Ascending aorta (tissue), 2 donors: ENCODE measurements around the gene ZNF423. TPM values are rescaled to one million over a fixed set of nuclear protein-coding genes. Genes with fewer than 3 reads are reported as not detected.

ENCODE experiments used
- DNase-seq, 2 donors: peaks; one replicate each; pipeline ENCODE4 v3.0.0-alpha.2; 2019; ENCODE audit warnings: low spot score in 2 of 2
- H3K27ac ChIP-seq, 2 donors: fragments of 200-600 bp; sonication (generic); one replicate each; pipeline ENCODE4 v1.5.1; 2016 to 2017; ENCODE audit warnings: mild to moderate bottlenecking in 1 of 2
- H3K27me3 ChIP-seq: fragments of 200-600 bp; sonication (generic); one replicate; pipeline ENCODE4 v1.5.1; 2017
- H3K36me3 ChIP-seq, 2 donors: fragments of 200-600 bp; sonication (generic); one replicate each; pipeline ENCODE4 v1.5.1; 2016
- H3K4me1 ChIP-seq, 2 donors: fragments of 200-600 bp; sonication (generic); one replicate each; pipeline ENCODE4 v1.5.1; 2016 to 2017; ENCODE audit warnings: mild to moderate bottlenecking in 1 of 2
- H3K4me3 ChIP-seq, 2 donors: fragments of 200-600 bp; sonication (generic); one replicate each; pipeline ENCODE4 v1.5.1; 2016 to 2017; ENCODE audit warnings: mild to moderate bottlenecking in 1 of 2
- H3K9me3 ChIP-seq, 2 donors: fragments of 200-600 bp; sonication (generic); one replicate each; pipeline ENCODE4 v1.5.1; 2016
- CTCF ChIP-seq, 3 experiments: fragments of 200-600 bp in 2 of 3; fragments of 450-650 bp in 1 of 3; sonication (generic) in 2 of 3; IDR thresholded peaks; one replicate each; pipeline ENCODE4 v1.5.1; 2016 to 2019; ENCODE audit warnings: antibody characterized with exemption in 3 of 3, mild to moderate bottlenecking in 1 of 3, moderate library complexity in 1 of 3
- intact Hi-C: fragments of 100-400 bp; cut with DNase I; formaldehyde crosslinking; loops from one replicate; pipeline ENCODE4 v1.15.1; 2023
- total RNA-seq: library from RNA; depleted of rRNA; stranded (reverse); fragments of >200 nt; gene quantifications from one replicate; pipeline ENCODE4 v1.1.0, GENCODE V29; 2016

Gene ZNF423
- total RNA-seq, 1 donor from 2014 or later: 42.9 TPM

DNA sequence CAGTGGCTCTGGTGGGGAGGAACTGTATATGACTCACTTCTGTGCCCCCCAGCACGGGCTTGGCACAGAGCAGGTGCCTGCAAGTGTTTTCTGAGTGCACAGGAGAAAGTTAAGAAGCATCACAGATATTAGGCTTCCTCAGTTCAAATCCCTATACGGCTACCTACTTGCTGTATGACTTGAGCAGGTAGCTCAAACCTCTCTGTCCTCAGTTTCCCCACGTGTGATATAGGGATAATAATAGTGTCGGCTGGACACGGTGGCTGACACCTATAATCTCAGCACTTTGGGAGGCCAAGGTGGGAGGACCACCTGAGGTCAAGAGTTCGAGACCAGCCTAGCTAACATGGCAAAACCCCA, 386.6 kb downstream of the ZNF423 start:
- Histone ChIP-seq H3K4me1 (no peaks in the 10 kb centered on the region), H3K36me3 (no peaks in the 10 kb centered on the region), H3K9me3 (no peaks in the 10 kb centered on the region), H3K4me3 (no peak overlapping the region), H3K27me3 (no peaks in the 10 kb centered on the region), H3K27ac (no peak overlapping the region)
- intact Hi-C loops: no loop called here
- no peak for DNase-seq
- no peak for TF ChIP-seq CTCF (IDR thresholded peaks at IDR 0.05)

GRCh38 chr16:49468611-49469310, 387.2 kb downstream of the ZNF423 start:
- no peak for DNase-seq
- H3K27ac ChIP-seq: no peak overlapping the region
- no peak overlapping the region for H3K4me3 ChIP-seq
- no peaks in the 10 kb centered on the region for H3K4me1 ChIP-seq
- no peaks in the 10 kb centered on the region for H3K9me3 ChIP-seq
- no peaks in the 10 kb centered on the region for H3K36me3 ChIP-seq
- H3K27me3 ChIP-seq: no peaks in the 10 kb centered on the region
- no peak for TF ChIP-seq CTCF (IDR thresholded peaks at IDR 0.05)
- intact Hi-C loops: no loop called here

DNA sequence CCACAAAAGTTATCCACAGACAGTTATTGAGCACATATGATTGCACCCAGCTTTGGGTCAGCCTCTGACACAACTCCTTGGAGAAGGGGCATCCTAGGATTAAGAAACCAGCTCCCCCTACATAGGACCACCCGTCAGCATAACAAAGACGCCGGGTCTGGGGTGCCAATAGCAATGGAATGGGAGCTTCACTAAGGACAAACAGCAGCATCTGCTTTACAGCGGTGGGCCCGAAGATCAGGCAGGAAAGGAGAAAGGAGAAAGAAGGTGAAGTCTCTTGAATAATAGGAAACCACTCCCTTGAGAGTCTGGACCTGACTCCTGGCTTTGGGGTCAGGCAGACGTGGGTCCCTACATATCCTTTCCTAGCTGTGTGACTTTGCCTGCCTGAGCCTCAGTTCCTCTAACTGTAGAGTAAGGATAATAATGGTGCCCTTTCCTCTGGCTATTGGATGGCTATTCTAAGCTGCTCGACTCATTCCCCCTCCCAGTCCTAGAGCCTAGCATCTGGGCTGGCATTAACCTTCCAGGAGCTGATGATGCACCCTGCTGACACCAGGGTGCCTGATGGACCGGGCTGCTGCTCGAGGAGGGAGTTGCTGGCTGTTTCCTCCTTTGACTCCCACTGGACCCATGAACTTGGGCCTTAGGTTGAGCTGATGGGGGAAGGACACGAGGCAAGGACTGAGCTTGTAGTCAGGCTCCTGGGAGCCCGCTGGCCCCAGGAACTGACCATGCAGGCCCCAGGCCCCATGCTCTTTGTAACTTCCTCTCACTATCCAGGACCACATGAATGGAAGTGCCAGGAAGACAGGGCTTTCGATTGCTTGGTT, 388.2 kb downstream of the ZNF423 start:
- Histone ChIP-seq H3K4me1 (no peaks in the 10 kb centered on the region), H3K27ac (no peak overlapping the region), H3K9me3 (no peaks in the 10 kb centered on the region), H3K4me3 (no peak overlapping the region), H3K27me3 (no peaks in the 10 kb centered on the region), H3K36me3 (no peaks in the 10 kb centered on the region)
- no peak for DNase-seq
- intact Hi-C loops: no loop called here
- no peak for TF ChIP-seq CTCF (IDR thresholded peaks at IDR 0.05)

- no peak overlapping the region for H3K4me3 ChIP-seq
- H3K27ac ChIP-seq: no peak overlapping the region
- no peaks in the 10 kb centered on the region for H3K4me1 ChIP-seq
- H3K9me3 ChIP-seq: no peaks in the 10 kb centered on the region
- no peak for TF ChIP-seq CTCF (IDR thresholded peaks at IDR 0.05)
- DNase-seq: no peak
- intact Hi-C loops: no loop called here
- H3K27me3 ChIP-seq: no peaks in the 10 kb centered on the region
- H3K36me3 ChIP-seq: no peaks in the 10 kb centered on the region
Measured at GRCh38 chr16:49466881-49467280, 389.0 kb downstream of the ZNF423 start.

GRCh38 chr16:49466529-49466831, 389.4 kb downstream of the ZNF423 start:
- Histone ChIP-seq H3K9me3 (no peaks in the 10 kb centered on the region), H3K4me3 (no peak overlapping the region), H3K27me3 (no peaks in the 10 kb centered on the region), H3K4me1 (no peaks in the 10 kb centered on the region), H3K36me3 (no peaks in the 10 kb centered on the region), H3K27ac (no peak overlapping the region)
- no peak for DNase-seq
- no peak for TF ChIP-seq CTCF (IDR thresholded peaks at IDR 0.05)
- intact Hi-C loops: no loop called here
